Stimulated activated CD8-positive, alpha-beta memory T cell treated with anti-CD3 and anti-CD28 coated beads, Interleukin-15, amount 100 ng/mL, for 4 hours (primary cell): ENCODE data around the gene S100A8.
"Not testable (repeated sequence)": the region's sequence is repeated elsewhere in the genome, so short reads cannot be mapped to it uniquely, and the experiment has no call there.

Source experiments
- DNase-seq, 2 donors: peaks; one replicate each; pipeline ENCODE4 v3.0.0-alpha.2; 2020; ENCODE audit warnings: low read depth in 2 of 2

The S100A8 gene

DNA sequence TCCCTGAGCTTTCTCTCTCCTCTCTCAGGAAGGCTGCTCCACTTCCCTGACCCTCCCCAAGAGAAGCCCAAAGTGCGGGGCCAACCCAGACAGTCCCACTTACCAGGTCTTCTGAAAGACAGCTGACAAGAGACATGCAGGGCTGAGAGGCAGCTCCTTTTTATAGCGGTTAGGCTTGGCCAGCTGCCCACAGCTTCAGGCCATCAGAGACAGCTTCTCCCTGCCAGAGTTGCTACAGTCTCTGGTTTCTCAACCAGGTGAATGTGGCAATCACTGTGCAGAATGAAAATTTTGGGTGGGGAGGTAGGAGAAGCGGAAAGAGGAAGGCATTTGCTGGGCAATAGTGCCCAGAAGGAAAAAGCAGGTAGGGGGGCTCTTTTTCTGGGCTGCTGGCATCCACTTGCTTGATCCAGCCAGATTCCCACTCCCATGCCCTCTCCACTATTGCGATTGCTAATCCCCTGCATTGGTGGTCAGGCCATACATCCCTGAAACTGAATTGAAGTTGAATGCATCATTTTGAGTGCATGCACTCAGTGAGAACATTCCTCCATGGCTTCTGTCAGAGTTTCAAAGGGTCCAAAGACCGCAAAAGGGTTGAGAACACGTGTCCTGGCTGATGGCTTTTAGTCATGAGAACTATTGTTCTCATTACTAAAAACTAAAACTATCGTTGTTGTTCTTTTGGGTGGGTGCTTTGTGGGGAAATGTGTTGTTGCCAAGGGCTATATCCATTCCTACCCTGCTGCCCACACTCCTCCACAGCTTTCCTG, at the start of gene S100A8:
TSS of gene S100A8 (minus strand) at position 136 of the 773 bp plus-strand sequence. CDS start 538 bp downstream, outside the sequence.
- no peak for DNase-seq

DNA sequence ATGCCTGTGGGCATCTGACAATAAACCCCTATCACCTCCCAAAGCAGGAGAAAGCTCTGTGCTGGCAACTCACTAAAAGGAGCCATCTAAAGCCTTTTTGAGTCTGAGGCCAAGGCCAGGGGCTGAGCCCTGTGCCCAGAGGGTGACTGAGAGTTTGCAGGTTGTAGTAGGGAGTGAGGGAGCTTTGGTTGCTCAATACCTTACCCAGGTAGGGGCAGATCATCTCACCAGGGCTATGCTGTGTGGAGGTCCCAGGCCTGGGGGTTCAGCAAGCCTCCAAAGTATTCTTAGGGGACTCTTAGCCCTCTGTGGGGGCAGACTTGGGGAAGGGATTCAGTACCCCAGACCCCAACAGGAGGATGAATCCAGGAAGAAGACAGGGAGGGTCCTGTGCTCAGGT, 48.4 kb upstream of the S100A8 start:
- no peak for DNase-seq

DNA sequence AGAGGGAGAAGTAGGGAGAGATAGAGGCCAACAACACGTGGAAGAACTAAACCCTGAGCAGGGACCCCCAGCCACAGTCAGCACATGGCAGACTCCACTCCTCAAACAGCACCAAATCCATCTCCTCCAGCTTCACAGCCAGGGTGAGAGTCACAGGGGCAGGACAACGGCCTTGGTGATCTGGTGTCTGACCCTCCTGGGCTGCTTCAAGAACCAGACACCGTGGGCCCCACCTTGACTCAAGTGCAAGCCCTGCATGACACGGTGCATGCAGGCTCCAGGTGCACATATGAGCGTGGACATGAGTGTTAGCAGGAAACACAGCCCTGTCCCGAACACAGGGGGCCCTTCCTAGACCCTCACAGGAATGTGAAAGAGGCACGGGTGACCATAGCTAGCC, 47.7 kb upstream of the S100A8 start:
- no peak for DNase-seq

DNA sequence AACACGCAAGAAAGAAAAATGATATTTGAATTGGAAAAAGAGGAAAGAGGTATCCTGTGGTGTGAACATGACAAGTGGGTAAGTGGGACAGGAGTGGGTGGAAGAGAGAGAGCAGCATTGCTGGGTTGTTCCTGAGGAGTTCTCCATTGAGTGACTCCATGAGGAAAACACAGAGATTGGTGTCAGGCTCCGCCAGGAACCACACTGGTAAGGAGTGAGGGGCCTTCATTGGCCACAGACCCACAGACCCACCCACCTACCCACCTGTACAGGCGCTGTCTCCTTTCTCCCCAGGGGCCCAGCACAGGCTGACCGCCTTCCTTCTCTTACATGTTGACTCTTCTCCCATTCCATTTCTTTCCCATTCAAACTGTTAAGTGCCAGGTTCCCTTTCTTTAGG, 46.4 kb upstream of the S100A8 start:
- DNase-seq: no peak

DNA sequence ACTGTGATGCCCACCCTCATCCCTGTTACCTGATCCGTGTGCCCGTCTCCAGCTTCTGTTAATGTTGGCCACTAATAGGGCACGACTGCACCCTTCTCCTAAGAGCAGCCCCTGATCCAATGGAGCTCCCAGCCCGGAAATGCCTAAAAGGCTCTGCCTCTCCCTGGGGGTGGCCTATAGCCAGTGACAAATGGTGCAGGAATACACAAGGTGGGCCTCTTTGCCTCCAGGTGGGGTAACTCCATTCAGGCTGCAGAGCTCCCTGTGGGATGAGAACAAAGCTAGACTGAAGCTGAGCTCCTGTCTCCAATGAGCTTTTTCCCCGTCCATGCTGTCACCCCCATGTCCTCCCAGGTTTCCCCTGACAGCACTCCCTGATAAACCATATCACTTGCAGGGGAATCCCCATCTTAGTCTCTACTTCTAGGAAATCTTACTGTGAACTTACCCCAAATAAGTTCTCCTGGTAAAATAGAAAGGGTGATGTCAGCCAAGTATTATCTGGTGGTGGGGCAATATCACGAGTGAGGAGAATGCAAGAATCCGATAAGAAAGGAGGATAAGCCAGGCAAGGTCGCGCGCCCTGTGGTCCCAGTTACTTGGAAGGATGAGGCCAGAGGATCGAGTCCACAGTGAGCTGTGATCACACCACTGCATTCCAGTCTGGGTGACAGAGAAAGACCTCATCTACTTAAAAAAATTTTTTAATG, 44.0 kb upstream of the S100A8 start:
- no peak for DNase-seq

DNA sequence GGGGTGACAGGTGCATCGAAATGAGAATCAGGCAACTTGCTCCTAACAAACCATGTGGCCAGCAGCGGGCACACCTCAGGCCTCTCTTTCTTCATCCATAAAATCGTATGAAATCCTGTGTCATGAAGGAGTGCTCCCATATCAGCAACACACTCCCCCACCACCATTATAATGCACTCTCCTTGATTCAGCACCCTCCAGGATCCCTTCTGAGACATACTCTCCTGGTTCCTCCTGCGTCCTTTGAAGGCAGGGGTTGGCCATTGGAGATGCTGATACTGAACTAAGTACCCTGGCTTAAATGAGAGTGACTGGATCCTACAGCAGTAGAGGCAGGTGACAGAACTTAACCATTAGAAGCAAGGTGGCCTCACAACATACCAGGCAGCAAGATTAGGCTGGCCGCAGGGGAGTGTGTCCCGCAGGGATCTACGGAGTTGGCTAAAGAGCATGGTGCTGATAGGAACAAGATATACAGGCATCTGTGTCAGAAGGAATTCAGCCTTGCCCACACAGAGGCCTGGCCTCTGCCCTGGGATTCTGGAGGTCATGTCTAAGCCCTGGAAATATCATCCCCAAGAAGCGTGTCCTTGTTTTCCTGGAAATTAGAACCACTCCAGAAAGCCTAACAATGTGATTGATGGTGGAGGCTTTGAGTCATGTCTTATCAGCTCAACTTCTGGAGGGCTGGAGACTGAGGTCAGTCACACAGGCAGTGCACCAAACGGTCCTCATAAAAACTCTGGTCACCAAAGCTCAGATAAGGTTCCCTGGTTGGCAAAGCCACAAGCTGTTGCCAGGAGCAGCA, 42.2 kb upstream of the S100A8 start:
- no peak for DNase-seq

DNA sequence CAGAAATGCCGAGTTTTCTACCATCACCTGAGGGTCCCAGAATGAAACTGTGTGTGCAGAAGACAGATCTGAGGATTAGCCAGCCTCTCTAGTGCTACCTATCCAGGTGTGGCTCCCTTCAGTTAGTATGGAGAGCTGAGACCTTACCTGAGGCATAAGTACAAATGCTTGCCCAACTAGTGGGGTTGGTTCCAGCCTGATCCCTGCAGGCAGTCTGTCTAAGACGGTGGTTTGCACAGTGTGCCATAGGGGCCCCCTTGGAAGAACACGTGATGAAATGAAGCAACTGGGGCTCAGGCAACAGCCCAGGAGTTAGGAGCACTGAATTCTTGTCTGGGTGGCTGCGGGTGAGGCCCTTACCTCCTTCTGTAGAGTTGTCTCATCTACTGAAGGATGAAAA, 41.1 kb upstream of the S100A8 start:
- DNase-seq: no peak

DNA sequence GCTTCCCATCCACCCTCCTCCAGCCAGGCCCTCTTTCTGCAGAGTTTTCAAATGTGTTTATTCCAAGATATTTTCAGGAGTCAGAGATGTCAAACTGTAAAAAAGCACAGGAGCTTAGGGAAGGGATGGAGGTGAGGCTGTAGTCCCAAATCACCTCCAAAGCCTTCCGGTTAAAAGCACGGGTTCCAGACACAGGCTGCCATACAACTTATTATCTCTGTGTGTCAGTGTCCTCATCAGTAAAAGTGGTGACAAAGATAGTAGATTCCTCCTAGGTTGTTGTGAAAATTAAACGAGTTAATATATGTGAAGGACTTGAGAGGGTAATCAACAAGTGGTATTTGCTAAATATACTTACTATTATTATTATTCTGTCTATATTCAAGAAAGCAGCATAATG, 40.6 kb upstream of the S100A8 start:
- no peak for DNase-seq

DNA sequence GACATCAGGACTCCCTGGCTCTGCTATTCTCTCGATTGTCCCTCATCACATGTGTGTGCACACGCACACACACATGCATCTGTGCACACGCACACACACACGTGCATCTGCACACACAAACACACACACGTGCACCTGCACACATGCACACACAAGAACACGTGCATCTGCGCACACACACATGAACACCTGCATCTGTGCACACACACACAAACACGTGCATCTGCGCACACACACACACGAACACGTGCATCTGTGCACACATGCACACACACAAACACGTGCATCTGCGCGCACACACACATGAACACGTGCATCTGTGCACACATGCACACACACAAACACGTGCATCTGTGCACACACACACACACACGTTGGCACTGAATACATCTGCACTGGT, 40.1 kb upstream of the S100A8 start:
- no peak for DNase-seq

DNA sequence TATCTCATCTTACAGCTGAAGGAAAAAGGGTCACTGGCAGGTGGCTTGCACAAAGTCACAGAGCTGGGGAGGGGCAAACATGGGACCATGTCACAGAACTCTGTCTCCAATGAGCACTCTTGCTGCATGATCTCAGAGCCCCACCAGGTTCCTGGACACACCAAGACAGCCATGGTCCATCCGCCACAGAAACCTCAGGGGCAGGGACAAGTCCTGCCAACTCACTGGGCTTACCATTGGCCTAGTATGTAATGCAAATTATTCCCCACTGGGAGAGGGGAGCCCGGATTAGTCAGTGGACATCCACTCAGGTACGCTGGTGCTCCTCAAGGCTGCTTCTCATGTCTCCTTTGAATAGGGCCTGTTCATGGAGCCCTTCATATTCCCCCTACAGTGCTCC, 39.7 kb upstream of the S100A8 start:
- DNase-seq: no peak

DNA sequence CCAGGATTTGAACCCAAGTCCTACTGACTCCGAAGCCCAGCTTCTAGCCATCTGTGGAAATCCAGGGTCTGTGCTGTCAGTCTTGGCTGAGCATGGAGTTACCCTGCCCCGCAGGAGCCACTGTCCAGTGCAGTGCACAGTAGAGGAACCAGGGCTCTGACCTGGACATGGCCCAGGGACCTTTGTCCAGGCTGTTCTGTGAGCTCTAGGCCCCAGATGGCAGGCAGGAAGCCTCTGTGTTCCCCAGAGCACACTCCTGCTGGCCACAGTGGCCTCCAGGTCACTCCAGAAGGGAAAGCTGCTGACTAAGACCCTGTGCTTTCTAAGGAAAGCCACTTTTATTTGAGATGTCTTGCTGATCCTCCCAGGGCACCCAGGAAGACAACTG, 39.3 kb upstream of the S100A8 start:
- no peak for DNase-seq

DNA sequence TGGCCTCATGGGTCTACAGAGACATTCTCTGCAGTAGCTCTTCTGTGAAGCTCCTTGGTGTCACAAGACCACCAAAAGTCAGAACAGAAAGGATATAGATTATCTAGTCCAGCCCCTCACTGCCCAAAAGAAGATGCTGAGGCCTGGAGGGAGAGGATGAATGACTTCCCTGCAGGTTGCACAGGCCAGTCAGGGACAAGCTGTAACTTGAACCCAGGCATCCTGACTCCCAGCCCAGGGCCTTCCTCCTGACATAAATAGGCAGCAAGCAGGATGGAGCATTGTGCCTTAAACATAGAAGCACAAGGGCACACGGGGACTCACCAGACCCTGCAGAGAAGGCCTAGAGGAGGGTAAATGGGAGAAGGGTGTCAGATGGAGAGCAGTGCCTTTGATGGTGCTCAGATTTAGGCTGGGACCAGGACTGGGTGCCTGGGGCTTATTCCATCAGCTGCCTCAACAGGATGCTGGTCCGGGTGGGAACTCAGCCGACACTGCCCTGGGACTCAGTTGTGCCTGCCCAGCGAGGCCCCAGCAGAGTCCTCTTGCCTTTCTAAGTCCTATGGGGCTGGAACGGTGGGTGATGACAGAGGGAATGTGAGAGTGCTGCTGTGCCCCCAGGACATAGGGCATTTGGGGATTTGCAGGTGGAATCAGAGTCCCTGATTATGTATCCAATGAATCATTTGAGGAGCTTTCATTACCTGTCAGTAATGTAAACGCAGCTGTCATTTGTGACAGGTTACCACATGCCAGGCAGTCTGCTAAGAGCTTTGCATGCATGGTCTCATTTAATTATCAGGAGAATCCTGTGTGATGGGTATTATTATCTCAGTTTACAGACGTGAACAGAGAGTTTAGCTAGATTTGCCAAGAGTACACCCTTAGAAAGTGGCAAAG, 38.6 kb upstream of the S100A8 start:
- no peak for DNase-seq

DNA sequence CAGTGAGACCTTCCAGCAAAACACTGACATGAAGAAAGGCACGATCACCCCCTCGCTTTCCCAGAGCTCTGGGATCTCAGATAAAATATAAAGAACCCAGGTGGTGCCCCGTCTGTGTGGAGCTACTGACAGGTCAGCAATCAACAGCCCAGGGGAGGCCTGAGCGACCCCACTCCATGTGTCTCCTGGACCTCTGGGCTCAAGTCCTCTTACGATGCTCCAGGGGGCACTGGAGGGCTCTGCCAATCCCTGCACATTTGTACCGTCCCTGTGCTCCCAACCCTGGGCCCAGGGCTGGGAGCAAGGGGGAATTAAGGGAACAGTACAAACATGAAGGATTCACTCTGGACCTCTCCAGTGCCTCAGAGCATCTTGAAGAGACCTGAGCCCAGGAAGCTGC, 37.9 kb upstream of the S100A8 start:
- DNase-seq: no peak

DNA sequence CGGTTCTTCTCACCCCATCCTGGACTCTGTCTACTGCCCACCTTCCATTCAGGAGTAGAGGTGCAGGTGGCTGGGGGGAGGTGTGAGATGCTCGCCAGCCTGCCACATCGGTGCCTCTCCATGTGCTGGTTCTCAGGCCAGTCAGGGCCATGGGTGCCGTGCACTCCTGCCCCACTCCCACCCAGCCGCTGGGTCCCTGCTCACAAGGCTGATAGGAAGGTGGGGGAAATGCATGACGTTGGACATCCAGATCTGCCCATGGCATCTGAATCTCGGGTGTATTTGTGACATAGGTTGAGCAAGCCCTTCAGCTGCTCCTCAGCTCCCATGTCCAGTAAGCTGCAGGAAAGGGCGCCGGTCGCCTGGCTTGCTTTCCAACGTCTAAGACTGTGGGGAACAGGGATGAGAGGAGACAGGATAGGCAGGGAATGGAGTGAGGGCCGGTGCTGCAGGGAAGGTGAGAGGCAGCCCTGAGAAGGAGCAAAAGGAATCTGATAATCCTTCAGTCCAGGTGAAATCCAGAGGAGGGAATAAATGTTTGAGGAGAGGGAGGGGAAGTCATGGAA, 37.3 kb upstream of the S100A8 start:
- no peak for DNase-seq

DNA sequence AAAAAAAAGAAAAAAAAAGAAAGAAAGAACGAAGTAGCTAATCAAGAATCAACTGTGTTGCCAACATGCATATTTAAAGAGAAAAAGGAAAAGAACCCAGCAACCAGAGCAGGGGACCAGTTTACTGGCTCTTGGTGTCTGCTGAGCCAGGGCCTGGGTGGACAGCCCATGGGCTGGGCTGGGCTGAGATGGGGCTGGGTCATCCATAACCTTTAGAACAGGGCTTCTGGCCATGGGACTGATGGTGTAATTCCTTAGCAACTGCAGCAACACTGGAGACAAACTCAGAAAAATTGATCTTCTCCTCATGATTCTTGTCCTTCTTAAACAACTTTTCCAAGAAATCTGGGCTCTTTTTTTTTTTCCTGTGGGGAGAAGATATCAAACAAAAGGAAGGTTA, 35.9 kb upstream of the S100A8 start:
- DNase-seq: no peak

DNA sequence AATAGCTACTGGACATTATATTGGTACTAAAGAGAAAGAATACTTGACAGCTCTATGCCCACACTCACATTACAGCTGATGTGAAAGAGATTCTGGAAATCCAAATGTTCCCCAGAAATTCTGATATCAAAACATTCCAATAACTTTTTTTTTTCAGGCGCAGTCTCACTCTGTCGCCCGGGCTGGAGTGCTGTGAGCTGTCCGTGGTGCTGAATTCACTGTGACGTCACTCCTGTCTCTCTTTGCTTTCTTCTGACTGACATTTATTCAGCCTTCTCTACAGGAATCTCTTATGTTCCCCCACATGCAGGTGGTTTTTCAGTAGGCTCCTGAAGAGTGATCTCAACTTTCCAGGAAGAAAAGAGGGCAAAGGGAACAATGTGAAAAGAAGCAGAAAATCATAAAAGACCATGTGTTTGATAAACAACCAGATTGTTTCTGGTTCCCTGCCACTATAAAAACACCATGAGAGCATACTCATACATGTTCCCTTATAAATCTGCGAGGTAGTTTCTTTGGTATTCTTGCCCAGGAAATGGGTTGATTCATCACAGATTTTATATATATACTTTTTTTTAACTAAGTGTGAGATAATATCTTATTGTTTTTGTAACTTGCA, 31.7 kb upstream of the S100A8 start:
- peak; percentile 12 to 16 for DNase-seq

DNA sequence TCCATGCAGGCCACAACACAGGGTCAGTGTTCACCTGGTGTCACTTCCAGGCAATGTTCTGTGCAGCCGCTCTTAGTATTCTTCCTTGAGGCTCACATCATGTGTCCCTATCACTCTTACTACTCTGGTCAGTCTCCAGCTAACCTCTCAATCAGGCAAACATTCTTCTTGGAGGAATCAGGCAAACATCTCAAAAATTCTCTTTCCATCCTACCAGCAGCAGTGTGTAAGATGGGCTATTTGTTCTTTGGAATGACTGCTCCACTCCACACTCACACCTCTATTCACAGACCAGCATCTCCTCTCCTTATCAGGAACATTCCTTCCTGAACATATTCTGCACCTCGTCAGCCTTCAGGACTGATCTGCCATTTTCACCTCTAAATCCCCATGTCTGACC, 29.4 kb upstream of the S100A8 start:
- DNase-seq: no peak

DNA sequence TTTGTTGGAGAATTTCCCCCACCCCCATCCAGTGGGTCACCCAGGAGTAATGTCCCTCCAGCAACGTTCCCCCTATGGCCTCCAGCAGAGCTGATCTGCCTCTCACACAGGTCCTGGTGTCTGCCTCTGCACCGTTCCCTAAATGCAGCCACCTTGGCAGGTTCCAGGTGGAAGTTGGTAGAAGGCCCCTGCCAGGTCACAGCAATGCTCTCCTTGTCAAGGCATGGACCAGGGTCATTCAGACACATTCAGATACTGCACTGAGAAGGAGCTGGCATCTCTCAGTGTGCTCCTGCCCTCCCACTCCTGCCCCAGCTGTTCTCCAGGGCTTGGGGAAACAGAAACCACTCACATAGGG, 28.5 kb upstream of the S100A8 start:
- not testable (repeated sequence) for DNase-seq

DNA sequence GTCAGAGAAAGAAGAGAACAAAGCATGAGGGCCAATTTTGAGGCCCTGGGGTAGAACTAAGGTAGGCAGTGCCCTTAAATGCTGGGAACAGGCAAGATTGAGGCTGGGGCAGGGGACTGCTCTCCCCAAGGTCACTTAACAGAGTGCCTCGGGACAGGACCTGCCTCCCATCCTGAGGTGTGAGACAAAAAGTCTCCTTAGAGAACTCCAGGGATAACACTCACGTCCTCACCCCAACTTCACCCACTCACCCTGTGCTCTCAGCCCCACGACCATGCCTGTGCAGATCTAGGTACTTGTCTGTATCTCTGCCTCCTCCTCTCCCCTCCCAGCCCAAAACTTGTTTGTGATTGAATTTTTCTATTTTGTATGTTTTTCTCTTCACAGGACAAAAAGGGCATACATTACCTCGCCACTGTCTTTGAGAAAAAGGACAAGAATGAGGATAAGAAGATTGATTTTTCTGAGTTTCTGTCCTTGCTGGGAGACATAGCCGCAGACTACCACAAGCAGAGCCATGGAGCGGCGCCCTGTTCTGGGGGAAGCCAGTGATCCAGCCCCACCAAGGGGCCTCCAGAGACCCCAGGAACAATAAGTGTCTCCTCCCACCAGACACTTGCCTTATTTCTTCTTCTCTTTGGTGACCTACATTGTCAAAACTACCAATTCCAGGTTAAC, 28.0 kb upstream of the S100A8 start:
- DNase-seq: not testable (repeated sequence)

DNA sequence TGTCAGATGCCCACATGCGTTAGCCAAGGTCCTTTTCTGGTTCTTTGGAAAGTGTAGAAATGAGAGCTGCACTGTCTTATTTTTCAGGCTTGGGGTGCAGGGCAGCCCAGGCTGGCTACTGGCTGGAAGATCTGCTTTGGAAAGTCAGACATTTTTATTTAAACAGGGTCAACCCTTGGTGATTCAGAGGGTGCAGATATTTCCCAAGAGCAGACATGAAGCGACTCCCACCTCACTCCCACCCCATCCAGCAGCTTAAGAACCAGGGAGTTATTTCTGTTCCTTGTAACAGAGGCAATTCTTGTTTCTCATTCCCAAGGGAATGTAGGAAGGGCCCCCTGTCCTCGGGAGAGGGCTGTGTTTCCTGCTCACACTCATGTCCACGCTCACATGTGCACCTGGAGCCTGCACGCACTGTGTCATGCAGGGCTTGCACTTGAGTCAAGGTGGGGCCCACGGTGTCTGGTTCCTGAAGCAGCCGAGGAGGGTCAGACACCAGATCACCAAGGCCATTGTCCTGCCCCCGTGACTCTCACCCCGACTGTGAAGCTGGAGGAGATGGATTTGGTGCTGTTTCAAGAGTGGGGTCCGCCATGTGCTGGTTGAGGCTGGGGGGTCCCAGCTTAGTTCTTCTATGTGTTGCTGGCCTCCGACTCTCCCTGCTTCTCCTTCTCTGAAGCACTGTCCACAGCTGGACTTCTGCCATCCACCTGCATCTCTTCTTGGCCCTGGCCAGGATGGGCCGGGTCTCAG, 26.4 kb upstream of the S100A8 start:
- no peak for DNase-seq
